K562 (cell line): ENCODE data around the gene ARSK. TPM values are rescaled to one million over a fixed set of nuclear protein-coding genes. Genes with fewer than 3 reads are reported as not detected.

Source experiments
- ATAC-seq: fragments of 200-7000 bp; cut with Tn5 transposase; 3 replicates; pipeline ENCODE4 v1.9.1; 2020; ENCODE audit warnings: moderate library complexity
- BruUV-seq: library from RNA; stranded (reverse); fragments of 400-500 nt; replicated peaks from 2 replicates; lab custom pipeline; 2021; lab: Mats Ljungman, UMichigan
- CTCF ChIA-PET: fragments of 300-600 bp; formaldehyde crosslinking; extraction: SDS; loops from one replicate; lab custom pipeline; 2021; ENCODE audit warnings: low intra/inter-chr PET ratio; lab: Yijun Ruan, JAX
- POLR2A ChIA-PET: fragments of 300-600, 350-650 bp; sonication (Branson Sonifier 250); formaldehyde crosslinking; extraction: SDS; loops from one replicate; lab custom pipeline; 2021; ENCODE audit warnings: antibody characterized with exemption, inconsistent platforms; lab: Yijun Ruan, JAX
- DNase-seq, 4 experiments: peaks; one replicate each; pipeline versions ENCODE4 v3.0.0 to v3.0.0-alpha.2; 2011 to 2018; ENCODE audit warnings: low spot score in 3 of 4, mixed read lengths in 3 of 4; ENCODE audit errors: extremely low read depth in 1 of 4
- FAIRE-seq: peaks from 2 replicates; lab custom pipeline; 2011; peaks lifted over from hg19 to GRCh38; lab: Jason Lieb, UNC
- H2AFZ ChIP-seq: 2 replicates; pipeline ENCODE4 v1.6.0; 2011; ENCODE audit warnings: low read depth, low read length, control low read depth, inconsistent platforms
- H3K27ac ChIP-seq: fragments of 200-600 bp; 3 replicates; pipeline ENCODE4 v1.8.0; 2011; ENCODE audit warnings: low read depth, mild to moderate bottlenecking, control low read depth, inconsistent platforms, low read length, moderate library complexity, mixed read lengths; ENCODE audit errors: extremely low read depth
- H3K27me3 ChIP-seq, 2 experiments: fragments of 300-600 bp in 1 of 2; 2 replicates in 1 of 2; 3 replicates in 1 of 2; pipeline versions ENCODE4 v1.6.0 to v1.8.0; 2011; ENCODE audit warnings: inconsistent platforms in 2 of 2, low read length in 2 of 2, mild to moderate bottlenecking in 1 of 2, mixed read lengths in 1 of 2, moderate library complexity in 1 of 2; ENCODE audit not compliant: control insufficient read depth in 2 of 2, insufficient read depth in 2 of 2
- H3K36me3 ChIP-seq: fragments of 300-600 bp; 3 replicates; pipeline ENCODE4 v1.8.0; 2011; ENCODE audit warnings: mild to moderate bottlenecking, low read length, inconsistent platforms; ENCODE audit not compliant: control insufficient read depth, insufficient read depth
- H3K4me1 ChIP-seq, 2 experiments: fragments of 200-600 bp in 1 of 2; replicated peaks in 1 of 2; 2 replicates in 1 of 2; 3 replicates in 1 of 2; pipeline versions ENCODE4 v1.5.1 to v1.8.0; 2011; ENCODE audit warnings: inconsistent platforms in 2 of 2, low read length in 2 of 2, mild to moderate bottlenecking in 1 of 2, mixed read lengths in 1 of 2, moderate library complexity in 1 of 2; ENCODE audit not compliant: control insufficient read depth in 2 of 2, insufficient read depth in 2 of 2
- H3K4me2 ChIP-seq: 2 replicates; pipeline ENCODE4 v1.6.1; 2011; ENCODE audit warnings: low read length, control low read depth, inconsistent platforms, mixed read lengths; ENCODE audit not compliant: insufficient read depth
- H3K4me3 ChIP-seq: fragments of 200-600 bp; sonication (generic), shearing (Covaris generic); 2 replicates; pipeline ENCODE4 v1.5.1; 2016; ENCODE audit warnings: control low read depth, inconsistent platforms
- H3K79me2 ChIP-seq: fragments of 200-600 bp; 3 replicates; pipeline ENCODE4 v1.8.0; 2011; ENCODE audit warnings: low read length, inconsistent platforms; ENCODE audit not compliant: control insufficient read depth, insufficient read depth
- H3K9ac ChIP-seq, 2 experiments: 2 replicates each; pipeline versions ENCODE4 v1.6.0 to v1.6.1; 2011; ENCODE audit warnings: low read depth in 2 of 2, low read length in 2 of 2, control low read depth in 1 of 2, inconsistent platforms in 1 of 2, mild to moderate bottlenecking in 1 of 2, mixed read lengths in 1 of 2; ENCODE audit not compliant: insufficient read depth in 1 of 2
- H3K9me1 ChIP-seq: one replicate; pipeline ENCODE4 v1.6.0; 2011; ENCODE audit warnings: inconsistent platforms, mild to moderate bottlenecking, low read length, moderate library complexity; ENCODE audit not compliant: control insufficient read depth, insufficient read depth
- H3K9me3 ChIP-seq: replicated peaks from 2 replicates; pipeline ENCODE4 v1.5.1; 2011; ENCODE audit warnings: low read depth, low read length, inconsistent platforms; ENCODE audit not compliant: control insufficient read depth, insufficient read depth
- H4K20me1 ChIP-seq: replicated peaks from 2 replicates; pipeline ENCODE4 v1.6.1; 2011; ENCODE audit warnings: low read length, inconsistent platforms, mixed read lengths; ENCODE audit not compliant: control insufficient read depth, insufficient read depth
- E2F8 ChIP-seq: fragments of 450-650 bp; IDR thresholded peaks from 2 replicates; pipeline ENCODE4 v1.7.1; 2018; ENCODE audit warnings: mild to moderate bottlenecking, low read depth; ENCODE audit not compliant: partially characterized antibody
- GABPA ChIP-seq: fragments of 200-800 bp; sonication (Bioruptor generic); conservative IDR thresholded peaks from 2 replicates; pipeline ENCODE4 v1.6.1; 2016; ENCODE audit warnings: low read depth, missing genetic modification characterization, missing compliant biosample characterization
- NR2C1 ChIP-seq, 2 experiments: fragments of 450-650 bp; IDR thresholded peaks; 2 replicates each; pipeline ENCODE4 v1.6.1; 2017; ENCODE audit warnings: mild to moderate bottlenecking in 2 of 2, antibody characterized with exemption in 1 of 2, inconsistent platforms in 1 of 2, missing compliant biosample characterization in 1 of 2, missing genetic modification characterization in 1 of 2
- NR2C2 ChIP-seq, 2 experiments: fragments of 200-800 bp in 1 of 2; sonication (Bioruptor generic) in 1 of 2; sonication (generic) in 1 of 2; formaldehyde crosslinking in 1 of 2; IDR thresholded peaks; 2 replicates each; pipeline versions ENCODE4 v1.6.1 to v1.8.0; 2016 to 2022; ENCODE audit warnings: mild to moderate bottlenecking in 1 of 2, missing compliant biosample characterization in 1 of 2, missing genetic modification characterization in 1 of 2, missing genetic modification reagents in 1 of 2
- PTRF ChIP-seq: fragments of 450-650 bp; IDR thresholded peaks from 2 replicates; pipeline ENCODE4 v1.6.1; 2016; ENCODE audit warnings: mild to moderate bottlenecking, missing genetic modification characterization, missing compliant biosample characterization
- ZNF12 ChIP-seq: sonication (generic); formaldehyde crosslinking; IDR thresholded peaks from 2 replicates; pipeline ENCODE4 v1.4.0; 2020; ENCODE audit warnings: mild to moderate bottlenecking, missing genetic modification reagents
- whole genome bisulfite sequencing: fragments of 100-300 bp; shearing (Covaris generic); methylation state at CpG from one replicate; pipeline ENCODE4 v1.1.6; 2016; ENCODE audit warnings: low coverage, mixed read lengths; ENCODE audit not compliant: insufficient coverage; ENCODE audit errors: missing lambda C conversion rate; 5-methylcytosine and 5-hydroxymethylcytosine counted together
- in situ Hi-C: fragments of 300-500 bp; cut with MboI; formaldehyde crosslinking; loops from 4 replicates; pipeline ENCODE4 v1.15.0; 2018; ENCODE audit warnings: inconsistent platforms, mixed read lengths
- intact Hi-C: fragments of 100-400 bp; cut with micrococcal nuclease; formaldehyde crosslinking; loops from 2 replicates; pipeline ENCODE4 v1.14.2; 2022
- polyA plus RNA-seq, 8 experiments: library from polyadenylated mRNA; depleted of rRNA in 4 of 8; stranded (reverse) in 5 of 8; unstranded in 3 of 8; fragments of >200 nt; fragmentation: Nextera tagmentation in 2 of 8; fragmentation: Illumina TruSeq in 1 of 8; extraction: Ambion mirVana in 2 of 8; extraction: Trizol in 1 of 8; gene quantifications; 2 replicates each; pipeline versions ENCODE4 v1.2.1 to v1.2.3, GENCODE V29; 2011 to 2014; ENCODE audit warnings: inconsistent platforms in 1 of 8, missing spikeins in 1 of 8
- total RNA-seq, 7 experiments: library from RNA; depleted of rRNA in 6 of 7; stranded (reverse); fragments of >200 nt in 6 of 7; fragmentation: Illumina TruSeq in 2 of 7; extraction: Trizol in 2 of 7; gene quantifications; 2 replicates each; pipeline versions ENCODE4 v1.2.1 to v1.2.3, GENCODE V29; 2011 to 2021; ENCODE audit warnings: low replicate concordance in 1 of 7

The ARSK gene
- total and polyA plus RNA-seq, 9 of the 15 experiments (the other 6 are each of a cell fraction or from before 2014, with no cell fraction given): 2.7 to 9.4 (median 7.1) TPM

DNA sequence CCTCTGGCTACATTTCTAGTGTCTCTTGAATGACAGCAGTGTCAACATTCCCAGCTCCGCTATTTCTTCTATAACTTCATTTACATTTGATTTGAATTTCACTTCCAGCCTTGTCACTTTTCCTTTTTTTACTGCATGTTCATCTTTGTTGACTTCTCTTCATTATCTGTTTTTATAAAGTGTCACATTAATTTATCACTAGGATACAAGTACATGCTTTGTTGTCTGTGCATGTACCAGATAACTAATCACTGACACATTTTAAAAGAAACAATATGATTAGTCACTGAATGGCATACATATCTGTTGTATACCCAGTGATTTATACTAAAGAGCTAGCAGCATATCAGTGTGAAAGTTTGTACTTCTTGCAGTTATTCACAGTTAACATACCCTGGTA lies 29.1 kb downstream of the ARSK start (continued):
- TF ChIP-seq E2F8: no peak

DNA sequence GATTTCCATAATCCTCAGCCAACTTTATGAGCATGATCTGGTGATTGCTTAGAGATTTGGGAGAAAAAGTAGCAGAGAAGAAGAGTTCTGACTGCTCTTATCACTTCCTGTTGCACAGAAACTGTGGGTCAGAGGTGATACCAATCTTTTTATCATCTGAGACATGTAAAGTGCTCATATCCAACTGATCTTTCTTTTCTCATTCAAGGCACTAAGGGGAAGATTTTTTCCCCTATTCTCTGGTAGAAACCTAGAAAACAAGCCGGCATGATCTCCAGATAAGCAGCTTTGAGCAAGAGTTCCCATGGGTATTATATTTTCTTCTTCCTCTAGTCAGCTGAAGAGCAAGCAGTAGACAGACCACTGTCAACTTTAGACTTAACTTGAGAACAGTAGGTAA lies 36.0 kb downstream of the ARSK start:
- Histone ChIP-seq H3K9me3 (no peaks in the 10 kb centered on the region), H3K27me3 (no peaks in the 10 kb centered on the region), H3K4me2 (no peak overlapping the region), H3K4me3 (no peak overlapping the region), H3K9me1 (no peaks in the 10 kb centered on the region), H3K27ac (no peak overlapping the region), H3K4me1 (peaks cover 0 to 8% of the 10 kb centered on the region in 2 experiments; a peak in 3 of 5 replicates), H3K9ac (no peak overlapping the region), H4K20me1 (no peaks in the 10 kb centered on the region), H3K79me2 (no peaks in the 10 kb centered on the region), H2AFZ (no peak overlapping the region), H3K36me3 (no peaks in the 10 kb centered on the region)
- TF ChIP-seq NR2C1 (IDR thresholded peaks at IDR 0.05) (no peak), NR2C1 (tag; IDR thresholded peaks at IDR 0.05) (0 out of 2 replicates have a peak, but pooled peaks have one; percentile 44), ZNF12 (CRISPR knock-in tag) (no peak), GABPA (tag) (peak; percentile 27; the same call in 1 of the 2 replicates), PTRF (tag) (no peak), NR2C2 (CRISPR knock-in tag; IDR thresholded peaks at IDR 0.05) (no peak), NR2C2 (tag; IDR thresholded peaks at IDR 0.05) (peak; percentile 60)
- no peak for FAIRE-seq
- no peak for ATAC-seq
- WGBS: 0% methylated on average over 1 of the region's 1 CpG
- in situ Hi-C loops (no loop called here), intact Hi-C loops (no loop called here)
- ChIA-PET CTCF (no interaction called here), POLR2A (no interaction called here)
- no TSS peak for BruUV-seq
- DNase-seq: no peak
